Sigmoid colon (tissue), 4 donors: ENCODE data around the gene BID.

ENCODE experiments used
- EP300 ChIP-seq, 4 donors: sonication (generic); formaldehyde crosslinking; IDR thresholded peaks; one replicate each; pipeline ENCODE4 v1.6.1; 2017; ENCODE audit warnings: antibody characterized with exemption in 4 of 4
- POLR2A ChIP-seq, 2 donors: fragments of 450-650 bp; IDR thresholded peaks; one replicate each; pipeline ENCODE4 v1.6.1; 2016; ENCODE audit warnings: antibody characterized with exemption in 2 of 2, mild to moderate bottlenecking in 2 of 2, moderate library complexity in 2 of 2
- POLR2AphosphoS5 ChIP-seq, 4 donors: sonication (generic); formaldehyde crosslinking; IDR thresholded peaks; one replicate each; pipeline ENCODE4 v1.6.1; 2017; ENCODE audit warnings: antibody characterized with exemption in 4 of 4
- TF ChIP-seq, protein P1 (sequence below), 4 experiments: fragments of 450-650 bp in 3 of 4; fragments of 200-600 bp in 1 of 4; IDR thresholded peaks; one replicate each; pipeline ENCODE4 v1.5.1; 2016 to 2019; ENCODE audit warnings: antibody characterized with exemption in 4 of 4, mild to moderate bottlenecking in 3 of 4, moderate library complexity in 2 of 4

GRCh38 chr22:17773606-17774205 lies 563 bp downstream of the BID start:
- TF ChIP-seq, protein P1, sequence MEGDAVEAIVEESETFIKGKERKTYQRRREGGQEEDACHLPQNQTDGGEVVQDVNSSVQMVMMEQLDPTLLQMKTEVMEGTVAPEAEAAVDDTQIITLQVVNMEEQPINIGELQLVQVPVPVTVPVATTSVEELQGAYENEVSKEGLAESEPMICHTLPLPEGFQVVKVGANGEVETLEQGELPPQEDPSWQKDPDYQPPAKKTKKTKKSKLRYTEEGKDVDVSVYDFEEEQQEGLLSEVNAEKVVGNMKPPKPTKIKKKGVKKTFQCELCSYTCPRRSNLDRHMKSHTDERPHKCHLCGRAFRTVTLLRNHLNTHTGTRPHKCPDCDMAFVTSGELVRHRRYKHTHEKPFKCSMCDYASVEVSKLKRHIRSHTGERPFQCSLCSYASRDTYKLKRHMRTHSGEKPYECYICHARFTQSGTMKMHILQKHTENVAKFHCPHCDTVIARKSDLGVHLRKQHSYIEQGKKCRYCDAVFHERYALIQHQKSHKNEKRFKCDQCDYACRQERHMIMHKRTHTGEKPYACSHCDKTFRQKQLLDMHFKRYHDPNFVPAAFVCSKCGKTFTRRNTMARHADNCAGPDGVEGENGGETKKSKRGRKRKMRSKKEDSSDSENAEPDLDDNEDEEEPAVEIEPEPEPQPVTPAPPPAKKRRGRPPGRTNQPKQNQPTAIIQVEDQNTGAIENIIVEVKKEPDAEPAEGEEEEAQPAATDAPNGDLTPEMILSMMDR (IDR thresholded peaks at IDR 0.05), result no peak
- no peak for TF ChIP-seq POLR2AphosphoS5 (IDR thresholded peaks at IDR 0.05)
- TF ChIP-seq POLR2A (IDR thresholded peaks at IDR 0.05), result no peak
- no peak for TF ChIP-seq EP300 (IDR thresholded peaks at IDR 0.05)
